Lower lobe of right lung (tissue), 2 donors: ENCODE results near the gene ZNF121. TPM values are rescaled to one million over a fixed set of nuclear protein-coding genes. Genes with fewer than 3 reads are reported as not detected.
"Not testable (repeated sequence)": the region's sequence is repeated elsewhere in the genome, so short reads cannot be mapped to it uniquely, and the experiment has no call there.

ENCODE experiments used
- ATAC-seq, 2 donors: fragments of 200-7000 bp; cut with Tn5 transposase; one replicate each; pipeline ENCODE4 v1.9.1; 2020 to 2022; ENCODE audit warnings: mild to moderate bottlenecking in 2 of 2, moderate library complexity in 2 of 2
- DNase-seq: peaks from one replicate; pipeline ENCODE4 v3.0.0-alpha.2; 2020
- H3K27ac ChIP-seq: fragments of 200-600 bp; one replicate; pipeline ENCODE4 v1.8.0; 2022
- H3K27me3 ChIP-seq: fragments of 200-600 bp; one replicate; pipeline ENCODE4 v1.8.0; 2022; ENCODE audit warnings: low read depth
- H3K36me3 ChIP-seq: fragments of 200-600 bp; one replicate; pipeline ENCODE4 v1.8.0; 2022; ENCODE audit warnings: mild to moderate bottlenecking
- H3K4me1 ChIP-seq: fragments of 200-600 bp; one replicate; pipeline ENCODE4 v1.8.0; 2022
- H3K4me3 ChIP-seq: fragments of 200-600 bp; one replicate; pipeline ENCODE4 v1.8.0; 2022; ENCODE audit warnings: mild to moderate bottlenecking
- H3K9me3 ChIP-seq: fragments of 200-600 bp; one replicate; pipeline ENCODE4 v1.8.0; 2022
- intact Hi-C: fragments of 100-400 bp; cut with DNase I; formaldehyde crosslinking; loops from one replicate; pipeline ENCODE4 v1.11.0; 2022
- total RNA-seq: library from RNA; stranded (reverse); fragmentation: NEBNext Ultra II Directional; extraction: Animal tissue kit (Norgen Biotek cat#: 25700); gene quantifications from one replicate; pipeline ENCODE4 v1.2.1, GENCODE V29; 2021
- TF ChIP-seq, protein P1 (sequence below): fragments of 200-600 bp; IDR thresholded peaks from one replicate; pipeline ENCODE4 v1.8.0; 2022; ENCODE audit warnings: antibody characterized with exemption, mild to moderate bottlenecking
- donor health status: DM: no; HTN: yes; CAD: no; lungs with severe emphysema.

The ZNF121 gene
- total RNA-seq, 1 donor from 2014 or later: 23.2 TPM

DNA sequence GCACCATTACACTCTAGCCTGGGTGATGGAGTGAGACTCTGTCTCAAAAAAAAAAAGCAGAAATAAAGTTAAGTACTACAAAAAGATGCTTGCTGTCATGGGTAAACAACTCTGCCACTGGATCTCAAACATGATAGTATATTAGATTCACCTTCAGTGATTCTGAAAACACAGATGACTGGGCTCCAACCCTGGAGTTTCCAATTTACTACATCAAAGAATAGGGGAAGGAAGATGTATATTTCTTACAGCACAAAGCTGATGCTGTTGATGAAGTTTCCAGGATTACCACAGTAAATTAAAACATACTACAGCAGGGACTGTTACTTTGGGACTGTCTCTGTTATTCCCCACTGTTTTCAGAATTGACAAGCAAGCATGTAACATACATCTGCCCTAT is 31.5 kb upstream of the ZNF121 start:
- Histone ChIP-seq H3K4me3 (no peak overlapping the region), H3K9me3 (peaks cover 26% of the 10 kb centered on the region), H3K27ac (no peak overlapping the region), H3K27me3 (no peaks in the 10 kb centered on the region), H3K36me3 (peaks cover 85% of the 10 kb centered on the region), H3K4me1 (peaks cover 9% of the 10 kb centered on the region)
- DNase-seq (no peak), ATAC-seq (no peak)
- intact Hi-C loops: no loop called here
- TF ChIP-seq, protein P1, sequence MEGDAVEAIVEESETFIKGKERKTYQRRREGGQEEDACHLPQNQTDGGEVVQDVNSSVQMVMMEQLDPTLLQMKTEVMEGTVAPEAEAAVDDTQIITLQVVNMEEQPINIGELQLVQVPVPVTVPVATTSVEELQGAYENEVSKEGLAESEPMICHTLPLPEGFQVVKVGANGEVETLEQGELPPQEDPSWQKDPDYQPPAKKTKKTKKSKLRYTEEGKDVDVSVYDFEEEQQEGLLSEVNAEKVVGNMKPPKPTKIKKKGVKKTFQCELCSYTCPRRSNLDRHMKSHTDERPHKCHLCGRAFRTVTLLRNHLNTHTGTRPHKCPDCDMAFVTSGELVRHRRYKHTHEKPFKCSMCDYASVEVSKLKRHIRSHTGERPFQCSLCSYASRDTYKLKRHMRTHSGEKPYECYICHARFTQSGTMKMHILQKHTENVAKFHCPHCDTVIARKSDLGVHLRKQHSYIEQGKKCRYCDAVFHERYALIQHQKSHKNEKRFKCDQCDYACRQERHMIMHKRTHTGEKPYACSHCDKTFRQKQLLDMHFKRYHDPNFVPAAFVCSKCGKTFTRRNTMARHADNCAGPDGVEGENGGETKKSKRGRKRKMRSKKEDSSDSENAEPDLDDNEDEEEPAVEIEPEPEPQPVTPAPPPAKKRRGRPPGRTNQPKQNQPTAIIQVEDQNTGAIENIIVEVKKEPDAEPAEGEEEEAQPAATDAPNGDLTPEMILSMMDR: no peak

DNA sequence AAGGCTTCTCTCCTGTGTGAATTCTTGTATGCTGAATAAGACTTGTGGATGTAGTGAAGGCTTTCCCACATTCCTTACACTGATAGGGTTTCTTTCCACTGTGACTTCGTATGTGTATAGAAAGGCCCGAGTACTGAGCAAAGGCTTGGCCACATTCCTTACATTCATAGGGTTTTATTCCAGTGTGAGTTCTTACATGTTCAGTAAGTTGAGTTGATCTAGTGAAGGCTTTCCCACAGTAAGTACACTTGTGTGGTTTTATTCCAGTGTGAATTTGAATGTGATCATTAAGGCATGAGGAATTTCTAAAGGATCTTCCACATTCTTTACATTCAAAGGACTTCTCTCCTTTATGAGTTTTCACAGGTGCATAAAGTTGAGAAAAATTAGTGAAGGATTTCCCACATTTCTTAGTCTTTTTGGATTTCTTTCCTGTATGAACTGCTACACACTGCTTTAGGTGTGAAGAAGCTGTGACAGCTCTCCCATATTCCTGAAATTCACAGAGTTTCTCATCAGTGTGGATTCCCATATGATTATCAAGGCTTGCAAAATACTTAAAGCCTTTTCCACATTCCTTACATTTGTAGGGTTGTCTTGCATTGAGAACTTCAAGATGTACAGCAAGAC is 26.3 kb upstream of the ZNF121 start:
- intact Hi-C loops: no loop called here
- no peak overlapping the region for H3K27ac ChIP-seq
- no peak overlapping the region for H3K4me3 ChIP-seq
- peaks cover 59% of the 10 kb centered on the region for H3K36me3 ChIP-seq
- DNase-seq (no peak), ATAC-seq (no peak)
- no peaks in the 10 kb centered on the region for H3K4me1 ChIP-seq
- H3K9me3 ChIP-seq: peaks cover 74% of the 10 kb centered on the region
- TF ChIP-seq, protein P1: no peak
- H3K27me3 ChIP-seq: no peaks in the 10 kb centered on the region

DNA sequence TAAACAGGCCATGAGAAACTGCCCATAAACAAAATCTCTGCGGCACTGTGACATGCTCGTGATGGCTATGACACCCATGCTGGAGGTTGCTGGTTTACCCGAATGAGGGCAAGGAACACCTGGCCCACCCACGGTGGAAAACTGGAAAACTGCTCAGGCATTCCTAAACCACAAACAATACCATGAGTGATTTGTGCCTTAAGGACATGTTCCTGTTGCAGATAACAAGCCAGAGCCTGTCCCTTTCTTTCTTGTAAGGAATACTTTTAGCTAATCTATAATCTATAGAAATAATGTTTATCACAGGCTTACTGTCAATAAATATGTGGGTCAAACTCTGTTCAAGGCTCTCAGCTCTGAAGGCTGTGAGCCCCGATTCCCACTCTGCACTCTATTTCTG is 24.6 kb upstream of the ZNF121 start:
- TF ChIP-seq, protein P1: no peak
- Histone ChIP-seq H3K9me3 (peaks cover 76% of the 10 kb centered on the region), H3K36me3 (peaks cover 42% of the 10 kb centered on the region), H3K27ac (no peak overlapping the region), H3K4me1 (no peaks in the 10 kb centered on the region), H3K27me3 (no peaks in the 10 kb centered on the region), H3K4me3 (no peak overlapping the region)
- intact Hi-C loops: no loop called here
- ATAC-seq (no peak), DNase-seq (no peak)

DNA sequence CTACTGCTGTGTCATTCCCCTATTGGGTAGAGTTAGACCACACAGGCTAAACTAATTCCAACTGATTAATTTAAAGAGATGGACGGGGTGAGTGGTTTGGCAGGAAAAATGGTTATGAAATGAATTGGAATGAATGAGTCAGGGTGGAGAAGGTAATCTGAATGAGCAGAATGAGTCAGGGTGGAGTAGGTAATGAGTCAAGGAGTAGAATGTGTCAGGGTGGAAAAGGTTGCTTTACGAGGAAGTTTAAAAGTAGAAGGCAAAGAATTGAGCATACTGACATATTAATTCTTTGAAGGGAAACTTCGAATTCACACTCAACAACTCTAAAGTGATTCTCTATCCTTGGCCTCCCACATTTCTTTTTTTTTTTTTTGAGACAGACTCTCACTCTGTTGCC is 12.7 kb upstream of the ZNF121 start:
- peaks cover 3% of the 10 kb centered on the region for H3K27me3 ChIP-seq
- intact Hi-C loops: no loop called here

DNA sequence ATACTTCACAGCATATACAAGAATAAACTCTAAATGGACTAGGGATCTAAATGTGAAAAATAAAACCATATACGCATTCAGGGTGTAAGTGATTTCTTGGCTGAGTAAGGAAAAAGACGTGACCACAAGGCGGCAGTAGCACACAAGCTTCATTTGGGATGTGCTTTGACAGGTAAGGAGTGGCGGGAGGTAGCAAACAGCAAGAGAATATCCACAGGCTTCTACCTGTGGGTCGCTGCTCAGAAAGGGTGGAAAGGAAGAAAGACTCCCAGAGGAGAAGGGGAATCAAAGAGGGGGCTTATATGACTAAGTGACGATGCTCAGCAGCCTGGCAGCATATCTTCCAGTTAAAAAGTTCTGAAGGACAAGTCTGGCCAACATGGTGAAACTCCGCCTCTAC is 2.5 kb upstream of the ZNF121 start:
- Histone ChIP-seq H3K9me3 (no peaks in the 10 kb centered on the region), H3K36me3 (no peaks in the 10 kb centered on the region), H3K4me3 (no peak overlapping the region), H3K27ac (no peak overlapping the region), H3K27me3 (no peaks in the 10 kb centered on the region), H3K4me1 (peaks cover 15% of the 10 kb centered on the region)
- TF ChIP-seq, protein P1: peak; percentile 61
- ATAC-seq: peak; percentile 57 to 69
- DNase-seq: peak; percentile 57
- intact Hi-C loops: no loop called here

More for the DNA sequence above, 12.7 kb upstream of the ZNF121 start:
- TF ChIP-seq, protein P1: no peak
- no peak for ATAC-seq
- H3K36me3 ChIP-seq: no peaks in the 10 kb centered on the region
- no peaks in the 10 kb centered on the region for H3K4me1 ChIP-seq
- H3K9me3 ChIP-seq: peaks cover 10% of the 10 kb centered on the region
- H3K4me3 ChIP-seq: no peak overlapping the region
- no peak for DNase-seq
- no peak overlapping the region for H3K27ac ChIP-seq

DNA sequence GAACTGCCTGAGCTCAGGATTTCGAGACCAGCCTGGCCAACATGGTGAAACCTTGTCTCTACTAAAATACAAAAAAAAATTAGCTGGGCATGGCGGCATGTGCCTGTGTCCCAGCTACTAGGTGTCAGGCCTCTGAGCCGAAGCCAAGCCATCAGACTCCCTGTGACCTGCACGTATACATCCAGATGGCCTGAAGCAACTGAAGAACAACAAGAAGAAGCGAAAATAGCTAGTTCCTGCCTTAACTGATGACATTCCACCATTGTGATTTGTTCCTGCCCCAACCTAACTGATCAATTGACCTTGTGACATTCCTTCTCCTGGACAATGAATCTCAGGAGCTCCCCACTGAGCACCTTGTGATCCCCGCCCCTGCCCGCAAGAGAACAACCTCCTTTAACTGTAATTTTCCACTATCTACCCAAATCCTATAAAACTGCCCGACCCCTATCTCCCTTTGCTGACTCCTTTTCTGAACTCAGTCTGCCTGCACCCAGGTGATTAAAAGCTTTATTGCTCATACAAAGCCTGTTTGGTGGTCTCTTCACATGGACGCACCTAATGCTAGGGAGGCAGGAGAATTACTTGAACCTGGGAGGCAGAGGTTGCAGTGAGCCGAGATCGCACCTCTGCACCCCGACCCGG is 2.1 kb downstream of the ZNF121 start:
- Histone ChIP-seq H3K4me1 (peaks cover 15% of the 10 kb centered on the region), H3K9me3 (peaks cover 35% of the 10 kb centered on the region)
- ATAC-seq, H3K27me3 ChIP-seq, H3K27ac ChIP-seq, DNase-seq, H3K4me3 ChIP-seq, intact Hi-C loops, H3K36me3 ChIP-seq: not testable (repeated sequence)
